ENCODE data around the gene C19orf81. TPM values are rescaled to one million over a fixed set of nuclear protein-coding genes. Genes with fewer than 3 reads are reported as not detected.

C19orf81 gene
- total RNA-seq, 1 donor from 2014 or later = not detected

GRCh38 chr19:50626011-50626410 is 23.2 kb upstream of the C19orf81 start:
- TF ChIP-seq, protein P1, sequence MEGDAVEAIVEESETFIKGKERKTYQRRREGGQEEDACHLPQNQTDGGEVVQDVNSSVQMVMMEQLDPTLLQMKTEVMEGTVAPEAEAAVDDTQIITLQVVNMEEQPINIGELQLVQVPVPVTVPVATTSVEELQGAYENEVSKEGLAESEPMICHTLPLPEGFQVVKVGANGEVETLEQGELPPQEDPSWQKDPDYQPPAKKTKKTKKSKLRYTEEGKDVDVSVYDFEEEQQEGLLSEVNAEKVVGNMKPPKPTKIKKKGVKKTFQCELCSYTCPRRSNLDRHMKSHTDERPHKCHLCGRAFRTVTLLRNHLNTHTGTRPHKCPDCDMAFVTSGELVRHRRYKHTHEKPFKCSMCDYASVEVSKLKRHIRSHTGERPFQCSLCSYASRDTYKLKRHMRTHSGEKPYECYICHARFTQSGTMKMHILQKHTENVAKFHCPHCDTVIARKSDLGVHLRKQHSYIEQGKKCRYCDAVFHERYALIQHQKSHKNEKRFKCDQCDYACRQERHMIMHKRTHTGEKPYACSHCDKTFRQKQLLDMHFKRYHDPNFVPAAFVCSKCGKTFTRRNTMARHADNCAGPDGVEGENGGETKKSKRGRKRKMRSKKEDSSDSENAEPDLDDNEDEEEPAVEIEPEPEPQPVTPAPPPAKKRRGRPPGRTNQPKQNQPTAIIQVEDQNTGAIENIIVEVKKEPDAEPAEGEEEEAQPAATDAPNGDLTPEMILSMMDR (IDR thresholded peaks at IDR 0.05; ENCODE audit: insufficient read depth, low read length, severe bottlenecking) = no peak
- no peaks in the 10 kb centered on the region for H3K36me3 ChIP-seq (ENCODE audit: control insufficient read depth, insufficient read depth, low read length)
- no peaks in the 10 kb centered on the region for H3K27me3 ChIP-seq (ENCODE audit: control insufficient read depth, insufficient read depth, low read length)
- H3K4me3 ChIP-seq (ENCODE audit: low read depth, low read length) = no peak overlapping the region
- FAIRE-seq (no peak), DNase-seq (ENCODE audit: low read depth) (no peak)

DNA sequence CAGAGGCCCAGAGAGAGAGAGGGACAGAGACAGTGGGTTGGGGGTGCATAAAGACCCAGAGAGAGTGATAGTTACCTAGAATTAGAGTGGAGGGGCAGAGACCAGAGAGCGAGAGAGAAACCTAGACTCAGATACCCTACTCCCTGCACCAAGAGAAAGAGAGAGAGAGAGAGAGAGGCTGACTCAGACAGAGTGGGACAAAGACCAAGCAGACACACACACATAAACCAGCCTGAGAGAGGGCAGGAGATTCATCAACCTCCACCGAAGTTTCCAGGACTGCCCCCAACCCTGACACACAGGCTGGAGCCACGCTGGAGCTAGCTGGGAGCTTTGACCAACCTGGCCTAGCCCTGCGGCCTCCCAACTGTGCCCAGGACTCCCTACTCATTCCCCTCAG is 22.4 kb upstream of the C19orf81 start:
- H3K27me3 ChIP-seq (ENCODE audit: control insufficient read depth, insufficient read depth, low read length) = no peaks in the 10 kb centered on the region
- H3K4me3 ChIP-seq (ENCODE audit: low read depth, low read length) = no peak overlapping the region
- no peaks in the 10 kb centered on the region for H3K36me3 ChIP-seq (ENCODE audit: control insufficient read depth, insufficient read depth, low read length)
- TF ChIP-seq, protein P1 (IDR thresholded peaks at IDR 0.05; ENCODE audit: insufficient read depth, low read length, severe bottlenecking) = no peak
- FAIRE-seq (no peak), DNase-seq (ENCODE audit: low read depth) (no peak)

- TF ChIP-seq, protein P1 (IDR thresholded peaks at IDR 0.05; ENCODE audit: insufficient read depth, low read length, severe bottlenecking) = no peak
- H3K36me3 ChIP-seq (ENCODE audit: control insufficient read depth, insufficient read depth, low read length) = no peaks in the 10 kb centered on the region
- H3K27me3 ChIP-seq (ENCODE audit: control insufficient read depth, insufficient read depth, low read length) = no peaks in the 10 kb centered on the region
- no peak overlapping the region for H3K4me3 ChIP-seq (ENCODE audit: low read depth, low read length)
- DNase-seq (ENCODE audit: low read depth) (no peak), FAIRE-seq (no peak)
Observed at GRCh38 chr19:50628146-50628545, 21.1 kb upstream of the C19orf81 start.

DNA sequence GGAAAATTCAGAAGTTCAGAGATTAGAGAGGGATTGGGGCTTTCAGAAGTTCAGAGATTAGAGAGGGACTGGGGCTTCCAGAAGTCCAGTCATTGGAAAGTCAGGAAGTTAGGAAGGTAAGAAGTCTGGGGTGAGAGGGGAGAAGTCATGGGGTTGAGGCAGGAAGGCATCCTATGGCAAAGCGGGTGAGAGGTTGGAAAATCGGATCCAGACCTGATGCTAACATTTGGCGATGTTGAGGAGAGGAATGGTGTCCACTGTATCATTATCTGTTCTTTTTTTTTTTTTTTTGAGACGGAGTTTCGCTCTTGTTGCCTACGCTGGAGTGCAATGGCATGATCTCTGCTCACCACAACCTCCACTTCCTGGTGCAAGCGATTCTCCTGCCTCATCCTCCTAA is 20.7 kb upstream of the C19orf81 start:
- DNase-seq (ENCODE audit: low read depth) (no peak), FAIRE-seq (no peak)
- no peak overlapping the region for H3K4me3 ChIP-seq (ENCODE audit: low read depth, low read length)
- TF ChIP-seq, protein P1 (IDR thresholded peaks at IDR 0.05; ENCODE audit: insufficient read depth, low read length, severe bottlenecking) = no peak
- no peaks in the 10 kb centered on the region for H3K36me3 ChIP-seq (ENCODE audit: control insufficient read depth, insufficient read depth, low read length)
- no peaks in the 10 kb centered on the region for H3K27me3 ChIP-seq (ENCODE audit: control insufficient read depth, insufficient read depth, low read length)

DNA sequence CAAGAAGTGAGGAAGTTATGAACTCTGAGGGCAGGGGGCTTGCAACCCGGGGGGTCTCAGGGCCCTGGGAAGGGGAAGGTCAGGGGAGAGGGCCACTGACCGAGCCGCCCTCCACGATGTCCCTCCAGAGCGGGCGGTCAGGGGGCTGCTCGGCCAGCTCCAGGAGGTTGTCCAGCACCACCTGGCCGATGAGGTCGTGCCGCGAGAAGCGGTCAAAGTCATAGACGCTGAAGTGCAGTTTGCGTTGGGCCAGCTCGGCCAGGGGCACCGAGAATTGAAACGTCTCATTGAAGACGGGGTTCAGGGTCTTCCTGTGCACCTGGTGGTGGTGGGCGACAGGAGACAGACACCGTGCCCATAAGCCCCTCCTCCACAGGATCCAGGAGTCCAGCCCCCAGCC is 20.1 kb upstream of the C19orf81 start:
- H3K36me3 ChIP-seq (ENCODE audit: control insufficient read depth, insufficient read depth, low read length) = no peaks in the 10 kb centered on the region
- DNase-seq (ENCODE audit: low read depth) (no peak), FAIRE-seq (no peak)
- no peaks in the 10 kb centered on the region for H3K27me3 ChIP-seq (ENCODE audit: control insufficient read depth, insufficient read depth, low read length)
- TF ChIP-seq, protein P1 (IDR thresholded peaks at IDR 0.05; ENCODE audit: insufficient read depth, low read length, severe bottlenecking) = no peak
- no peak overlapping the region for H3K4me3 ChIP-seq (ENCODE audit: low read depth, low read length)

DNA sequence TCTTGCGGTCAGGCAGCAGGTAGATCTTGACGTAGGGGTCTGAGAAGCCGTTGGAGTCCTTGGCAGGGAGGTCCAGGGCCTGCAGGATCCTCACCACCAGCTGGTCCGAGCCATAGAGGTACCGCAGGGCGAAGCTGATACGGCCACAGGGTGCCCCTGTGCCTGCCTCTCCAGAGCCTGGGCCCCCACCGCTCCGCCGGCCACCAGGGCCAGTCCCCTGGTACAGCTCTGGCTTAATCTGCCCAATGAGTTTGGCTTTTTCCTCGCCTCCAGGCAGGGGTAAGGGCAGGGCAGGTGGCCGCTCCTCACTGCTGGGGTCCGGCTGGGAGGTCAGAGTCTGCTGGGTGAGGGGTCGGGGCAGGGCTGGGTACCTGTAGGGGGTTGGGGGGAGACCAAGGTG is 19.4 kb upstream of the C19orf81 start:
- Histone ChIP-seq H3K36me3 (ENCODE audit: control insufficient read depth, insufficient read depth, low read length) (no peaks in the 10 kb centered on the region), H3K27me3 (ENCODE audit: control insufficient read depth, insufficient read depth, low read length) (no peaks in the 10 kb centered on the region), H3K4me3 (ENCODE audit: low read depth, low read length) (no peak overlapping the region)
- TF ChIP-seq, protein P1 (IDR thresholded peaks at IDR 0.05; ENCODE audit: insufficient read depth, low read length, severe bottlenecking) = no peak
- FAIRE-seq (no peak), DNase-seq (ENCODE audit: low read depth) (no peak)
